GM23338 (cell line): Measurements from ENCODE around the gene DLGAP4.

Experiments used
- CREB1 ChIP-seq: fragments of 250-450 bp; sonication (Bioruptor Pico); IDR thresholded peaks from 2 replicates; pipeline ENCODE4 v1.5.0; 2020; ENCODE audit warnings: low read depth, mild to moderate bottlenecking, moderate library complexity
- CTCF ChIP-seq, 2 experiments: fragments of 200-600 bp in 1 of 2; sonication (generic) in 1 of 2; conservative IDR thresholded peaks; 2 replicates each; pipeline versions ENCODE4 v1.5.1 to v1.6.1; 2016 to 2017; ENCODE audit warnings: antibody characterized with exemption in 2 of 2, low read depth in 2 of 2, mild to moderate bottlenecking in 2 of 2, moderate library complexity in 1 of 2
- ETS1 ChIP-seq: IDR thresholded peaks from 2 replicates; pipeline ENCODE4 v1.6.1; 2016; ENCODE audit warnings: antibody characterized with exemption
- EZH2 ChIP-seq: fragments of 200-600 bp; sonication (generic); IDR thresholded peaks from one replicate; pipeline ENCODE4 v1.8.0; 2017; ENCODE audit warnings: antibody characterized with exemption, mild to moderate bottlenecking, low read depth; ENCODE audit not compliant: unreplicated experiment
- EZH2phosphoT487 ChIP-seq: fragments of 200-600 bp; sonication (generic); IDR thresholded peaks from one replicate; pipeline ENCODE4 v1.8.1; 2018; ENCODE audit warnings: antibody characterized with exemption; ENCODE audit not compliant: unreplicated experiment
- JUNB ChIP-seq: IDR thresholded peaks from one replicate; pipeline ENCODE4 v1.6.1; 2016; ENCODE audit warnings: antibody characterized with exemption; ENCODE audit not compliant: unreplicated experiment
- NANOG ChIP-seq: IDR thresholded peaks from 2 replicates; pipeline ENCODE4 v1.6.1; 2016; ENCODE audit warnings: antibody characterized with exemption, borderline replicate concordance
- POLR2AphosphoS5 ChIP-seq: IDR thresholded peaks from 2 replicates; pipeline ENCODE4 v1.6.1; 2016; ENCODE audit warnings: antibody characterized with exemption, low read depth
- ZNF114 ChIP-seq: fragments of 250-450 bp; sonication (Bioruptor Pico); IDR thresholded peaks from 2 replicates; pipeline ENCODE4 v1.5.0; 2020; ENCODE audit warnings: mild to moderate bottlenecking, moderate library complexity
- ZNF331 ChIP-seq: fragments of 250-450 bp; sonication (Bioruptor Pico); IDR thresholded peaks from 2 replicates; pipeline ENCODE4 v1.5.0; 2020; ENCODE audit warnings: low read depth, mild to moderate bottlenecking, moderate library complexity
- ZNF462 ChIP-seq: fragments of 250-450 bp; sonication (Bioruptor Pico); IDR thresholded peaks from 2 replicates; pipeline ENCODE4 v1.5.0; 2020; ENCODE audit warnings: mild to moderate bottlenecking, moderate library complexity
- TF ChIP-seq, protein P1 (sequence below): IDR thresholded peaks from one replicate; pipeline ENCODE4 v1.6.1; 2018; ENCODE audit warnings: antibody characterized with exemption; ENCODE audit not compliant: unreplicated experiment

DNA sequence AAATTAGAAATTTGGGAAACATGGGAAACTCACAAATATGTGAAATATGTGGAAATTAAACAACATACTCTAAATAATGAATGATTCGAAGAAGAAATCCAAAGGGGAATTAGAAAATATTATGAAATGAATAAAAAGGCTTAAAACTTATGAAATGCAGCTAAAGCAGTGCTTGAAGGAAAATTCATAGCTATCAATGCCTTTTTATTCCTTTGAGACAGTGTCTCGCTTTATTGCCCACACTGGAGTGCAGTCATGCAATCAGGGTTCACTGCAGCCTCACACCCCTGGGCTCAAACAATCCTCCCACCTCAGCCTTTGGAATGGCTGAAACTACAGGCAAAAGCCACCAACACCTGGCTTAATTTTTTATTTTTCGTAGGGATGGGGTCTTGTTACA lies 259.4 kb downstream of the DLGAP4 start:
- TF ChIP-seq CTCF (conservative IDR thresholded peaks at IDR 0.05; ENCODE audit: low read depth in 2 of 2) (no peak), JUNB (no peak), EZH2 (no peak), POLR2AphosphoS5 (no peak), CREB1 (CRISPR knock-in tag) (no peak), ZNF114 (no peak), EZH2phosphoT487 (no peak), ETS1 (no peak), ZNF331 (CRISPR knock-in tag) (no peak), ZNF462 (CRISPR knock-in tag) (no peak), NANOG (no peak)
- TF ChIP-seq, protein P1, sequence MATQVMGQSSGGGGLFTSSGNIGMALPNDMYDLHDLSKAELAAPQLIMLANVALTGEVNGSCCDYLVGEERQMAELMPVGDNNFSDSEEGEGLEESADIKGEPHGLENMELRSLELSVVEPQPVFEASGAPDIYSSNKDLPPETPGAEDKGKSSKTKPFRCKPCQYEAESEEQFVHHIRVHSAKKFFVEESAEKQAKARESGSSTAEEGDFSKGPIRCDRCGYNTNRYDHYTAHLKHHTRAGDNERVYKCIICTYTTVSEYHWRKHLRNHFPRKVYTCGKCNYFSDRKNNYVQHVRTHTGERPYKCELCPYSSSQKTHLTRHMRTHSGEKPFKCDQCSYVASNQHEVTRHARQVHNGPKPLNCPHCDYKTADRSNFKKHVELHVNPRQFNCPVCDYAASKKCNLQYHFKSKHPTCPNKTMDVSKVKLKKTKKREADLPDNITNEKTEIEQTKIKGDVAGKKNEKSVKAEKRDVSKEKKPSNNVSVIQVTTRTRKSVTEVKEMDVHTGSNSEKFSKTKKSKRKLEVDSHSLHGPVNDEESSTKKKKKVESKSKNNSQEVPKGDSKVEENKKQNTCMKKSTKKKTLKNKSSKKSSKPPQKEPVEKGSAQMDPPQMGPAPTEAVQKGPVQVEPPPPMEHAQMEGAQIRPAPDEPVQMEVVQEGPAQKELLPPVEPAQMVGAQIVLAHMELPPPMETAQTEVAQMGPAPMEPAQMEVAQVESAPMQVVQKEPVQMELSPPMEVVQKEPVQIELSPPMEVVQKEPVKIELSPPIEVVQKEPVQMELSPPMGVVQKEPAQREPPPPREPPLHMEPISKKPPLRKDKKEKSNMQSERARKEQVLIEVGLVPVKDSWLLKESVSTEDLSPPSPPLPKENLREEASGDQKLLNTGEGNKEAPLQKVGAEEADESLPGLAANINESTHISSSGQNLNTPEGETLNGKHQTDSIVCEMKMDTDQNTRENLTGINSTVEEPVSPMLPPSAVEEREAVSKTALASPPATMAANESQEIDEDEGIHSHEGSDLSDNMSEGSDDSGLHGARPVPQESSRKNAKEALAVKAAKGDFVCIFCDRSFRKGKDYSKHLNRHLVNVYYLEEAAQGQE = no peak
